Effector memory CD8-positive, alpha-beta T cell (primary cell): ENCODE measurements around the gene NALCN.

Experiments used
- ATAC-seq: fragments of 150-1000 bp; cut with Tn5 transposase; replicated peaks from 2 replicates; pipeline ENCODE4 v1.10.0; 2021; ENCODE audit warnings: mild to moderate bottlenecking, moderate library complexity
- DNase-seq, 3 experiments: peaks; one replicate each; pipeline ENCODE4 v3.0.0; 2021
- H3K27ac Mint-ChIP-seq, 2 donors: one replicate each; pipeline ENCODE4 v1.8.0; 2022; ENCODE audit warnings: mild to moderate bottlenecking in 2 of 2, mixed read lengths in 2 of 2, moderate library complexity in 2 of 2
- H3K27me3 Mint-ChIP-seq, 2 donors: one replicate each; pipeline ENCODE4 v1.8.0; 2022; ENCODE audit warnings: mixed read lengths in 2 of 2
- H3K36me3 Mint-ChIP-seq: one replicate; pipeline ENCODE4 v1.8.0; 2022; ENCODE audit warnings: mild to moderate bottlenecking, moderate library complexity, mixed read lengths; ENCODE audit not compliant: insufficient read depth
- H3K4me1 Mint-ChIP-seq, 2 donors: one replicate each; pipeline ENCODE4 v1.8.0; 2022; ENCODE audit warnings: low read depth in 2 of 2, mixed read lengths in 2 of 2
- H3K4me3 Mint-ChIP-seq, 2 donors: one replicate each; pipeline ENCODE4 v1.8.0; 2022; ENCODE audit warnings: mild to moderate bottlenecking in 2 of 2, mixed read lengths in 2 of 2, moderate library complexity in 2 of 2
- H3K9me3 Mint-ChIP-seq, 2 donors: one replicate each; pipeline ENCODE4 v1.8.0; 2022; ENCODE audit warnings: mixed read lengths in 2 of 2

Gene NALCN

GRCh38 chr13:101121608-101122007 lies 294.7 kb downstream of the NALCN start:
- Mint-ChIP-seq H3K9me3 (no peaks in the 10 kb centered on the region), H3K27me3 (peaks cover 5 to 22% of the 10 kb centered on the region in 2 donors)
- no peak for DNase-seq

GRCh38 chr13:101120007-101120406 lies 296.3 kb downstream of the NALCN start:
- ATAC-seq = no peak

More at GRCh38 chr13:101121608-101122007, 294.7 kb downstream of the NALCN start:
- no peak overlapping the region for H3K4me3 Mint-ChIP-seq
- H3K27ac Mint-ChIP-seq = no peak overlapping the region
- H3K4me1 Mint-ChIP-seq = no peaks in the 10 kb centered on the region
- H3K36me3 Mint-ChIP-seq = no peaks in the 10 kb centered on the region
- ATAC-seq = no peak

GRCh38 chr13:101116826-101117225 lies 299.5 kb downstream of the NALCN start:
- H3K4me3 Mint-ChIP-seq = no peak overlapping the region
- no peak overlapping the region for H3K27ac Mint-ChIP-seq
- H3K27me3 Mint-ChIP-seq = peaks cover 9 to 39% of the 10 kb centered on the region in 2 donors
- ATAC-seq (no peak), DNase-seq (no peak)
- no peaks in the 10 kb centered on the region for H3K36me3 Mint-ChIP-seq
- H3K9me3 Mint-ChIP-seq = no peaks in the 10 kb centered on the region
- H3K4me1 Mint-ChIP-seq = no peaks in the 10 kb centered on the region

More at GRCh38 chr13:101120007-101120406, 296.3 kb downstream of the NALCN start:
- no peak overlapping the region for H3K27ac Mint-ChIP-seq
- DNase-seq = no peak
- H3K27me3 Mint-ChIP-seq = peaks cover 8 to 32% of the 10 kb centered on the region in 2 donors
- H3K4me3 Mint-ChIP-seq = no peak overlapping the region
- no peaks in the 10 kb centered on the region for H3K36me3 Mint-ChIP-seq
- no peaks in the 10 kb centered on the region for H3K4me1 Mint-ChIP-seq
- no peaks in the 10 kb centered on the region for H3K9me3 Mint-ChIP-seq

GRCh38 chr13:101116341-101116740 lies 300.0 kb downstream of the NALCN start:
- no peak overlapping the region for H3K4me3 Mint-ChIP-seq
- no peaks in the 10 kb centered on the region for H3K9me3 Mint-ChIP-seq
- H3K27ac Mint-ChIP-seq = no peak overlapping the region
- no peaks in the 10 kb centered on the region for H3K4me1 Mint-ChIP-seq
- H3K36me3 Mint-ChIP-seq = no peaks in the 10 kb centered on the region
- DNase-seq (no peak), ATAC-seq (no peak)
- peaks cover 13 to 43% of the 10 kb centered on the region in 2 donors for H3K27me3 Mint-ChIP-seq

GRCh38 chr13:101115762-101116171 lies 300.5 kb downstream of the NALCN start:
- Mint-ChIP-seq H3K27ac (no peak overlapping the region), H3K27me3 (peaks cover 13 to 40% of the 10 kb centered on the region in 2 donors), H3K36me3 (no peaks in the 10 kb centered on the region), H3K4me1 (no peaks in the 10 kb centered on the region), H3K4me3 (no peak overlapping the region), H3K9me3 (no peaks in the 10 kb centered on the region)
- no peak for ATAC-seq
- no peak for DNase-seq

GRCh38 chr13:101111894-101112293 lies 304.4 kb downstream of the NALCN start:
- H3K9me3 Mint-ChIP-seq = no peaks in the 10 kb centered on the region
- peaks cover 24 to 49% of the 10 kb centered on the region in 2 donors for H3K27me3 Mint-ChIP-seq
- no peak overlapping the region for H3K4me3 Mint-ChIP-seq
- H3K4me1 Mint-ChIP-seq = no peaks in the 10 kb centered on the region
- no peak overlapping the region for H3K27ac Mint-ChIP-seq
- H3K36me3 Mint-ChIP-seq = no peaks in the 10 kb centered on the region
- ATAC-seq (no peak), DNase-seq (no peak)

- Mint-ChIP-seq H3K4me1 (no peaks in the 10 kb centered on the region), H3K9me3 (no peaks in the 10 kb centered on the region), H3K27ac (no peak overlapping the region), H3K27me3 (peaks cover 30 to 53% of the 10 kb centered on the region in 2 donors), H3K36me3 (no peaks in the 10 kb centered on the region), H3K4me3 (no peak overlapping the region)
- ATAC-seq (no peak), DNase-seq (no peak)
These were observed 307.3 kb downstream of the NALCN start for GRCh38 chr13:101109005-101109404.

- Mint-ChIP-seq H3K9me3 (no peaks in the 10 kb centered on the region), H3K27me3 (peaks cover 28 to 42% of the 10 kb centered on the region in 2 donors), H3K4me3 (no peak overlapping the region), H3K36me3 (no peaks in the 10 kb centered on the region), H3K4me1 (no peaks in the 10 kb centered on the region), H3K27ac (no peak overlapping the region)
- ATAC-seq (no peak), DNase-seq (no peak)
These were observed 317.4 kb downstream of the NALCN start for GRCh38 chr13:101098873-101099272.

GRCh38 chr13:101092985-101093384 lies 323.3 kb downstream of the NALCN start:
- H3K9me3 Mint-ChIP-seq = no peaks in the 10 kb centered on the region
- H3K36me3 Mint-ChIP-seq = no peaks in the 10 kb centered on the region
- H3K4me1 Mint-ChIP-seq = no peaks in the 10 kb centered on the region
- H3K27ac Mint-ChIP-seq = no peak overlapping the region
- DNase-seq (no peak), ATAC-seq (no peak)
- H3K4me3 Mint-ChIP-seq = no peak overlapping the region
- peaks cover 28 to 32% of the 10 kb centered on the region in 2 donors for H3K27me3 Mint-ChIP-seq

- H3K27ac Mint-ChIP-seq = no peak overlapping the region
- no peaks in the 10 kb centered on the region for H3K4me1 Mint-ChIP-seq
- no peaks in the 10 kb centered on the region for H3K36me3 Mint-ChIP-seq
- peaks cover 24 to 27% of the 10 kb centered on the region in 2 donors for H3K27me3 Mint-ChIP-seq
- no peak overlapping the region for H3K4me3 Mint-ChIP-seq
- H3K9me3 Mint-ChIP-seq = no peaks in the 10 kb centered on the region
- ATAC-seq = no peak
- DNase-seq = no peak
These were observed 326.0 kb downstream of the NALCN start for GRCh38 chr13:101090287-101090686.

GRCh38 chr13:101085551-101085950 lies 330.8 kb downstream of the NALCN start:
- no peak overlapping the region for H3K27ac Mint-ChIP-seq
- H3K4me1 Mint-ChIP-seq = no peaks in the 10 kb centered on the region
- no peak for ATAC-seq
- H3K27me3 Mint-ChIP-seq = peaks cover 6 to 19% of the 10 kb centered on the region in 2 donors
- H3K9me3 Mint-ChIP-seq = no peaks in the 10 kb centered on the region
- H3K36me3 Mint-ChIP-seq = no peaks in the 10 kb centered on the region
- H3K4me3 Mint-ChIP-seq = no peak overlapping the region
- no peak for DNase-seq

- ATAC-seq (no peak), DNase-seq (no peak)
- H3K27me3 Mint-ChIP-seq = peaks cover 0 to 10% of the 10 kb centered on the region in 2 donors
- no peaks in the 10 kb centered on the region for H3K36me3 Mint-ChIP-seq
- H3K4me3 Mint-ChIP-seq = no peak overlapping the region
- peaks cover 0 to 3% of the 10 kb centered on the region in 2 donors for H3K9me3 Mint-ChIP-seq
- H3K4me1 Mint-ChIP-seq = no peaks in the 10 kb centered on the region
- no peak overlapping the region for H3K27ac Mint-ChIP-seq
These were observed 333.9 kb downstream of the NALCN start for GRCh38 chr13:101082441-101082840.

- no peak overlapping the region for H3K27ac Mint-ChIP-seq
- ATAC-seq (no peak), DNase-seq (no peak)
- H3K9me3 Mint-ChIP-seq = peaks cover 0 to 6% of the 10 kb centered on the region in 2 donors
- H3K4me3 Mint-ChIP-seq = no peak overlapping the region
- H3K4me1 Mint-ChIP-seq = no peaks in the 10 kb centered on the region
- no peaks in the 10 kb centered on the region for H3K36me3 Mint-ChIP-seq
- peaks cover 0 to 10% of the 10 kb centered on the region in 2 donors for H3K27me3 Mint-ChIP-seq
These were observed 335.7 kb downstream of the NALCN start for GRCh38 chr13:101080616-101081015.

GRCh38 chr13:101065329-101065728 lies 351.0 kb downstream of the NALCN start:
- no peak overlapping the region for H3K27ac Mint-ChIP-seq
- ATAC-seq = no peak
- H3K9me3 Mint-ChIP-seq = peaks cover 0 to 2% of the 10 kb centered on the region in 2 donors
- no peak overlapping the region for H3K4me3 Mint-ChIP-seq
- no peaks in the 10 kb centered on the region for H3K4me1 Mint-ChIP-seq
- no peaks in the 10 kb centered on the region for H3K36me3 Mint-ChIP-seq
- peaks cover 26 to 55% of the 10 kb centered on the region in 2 donors for H3K27me3 Mint-ChIP-seq
- DNase-seq = no peak

GRCh38 chr13:101059793-101060192 lies 356.5 kb downstream of the NALCN start:
- H3K9me3 Mint-ChIP-seq = no peaks in the 10 kb centered on the region
- ATAC-seq = no peak
- H3K4me3 Mint-ChIP-seq = no peak overlapping the region

More at GRCh38 chr13:101059793-101060192, 356.5 kb downstream of the NALCN start:
- Mint-ChIP-seq H3K27me3 (peaks cover 34 to 53% of the 10 kb centered on the region in 2 donors), H3K36me3 (no peaks in the 10 kb centered on the region), H3K27ac (no peak overlapping the region), H3K4me1 (peaks cover 0 to 4% of the 10 kb centered on the region in 2 donors)
- DNase-seq = no peak
